Panc1 (cell line): ENCODE data around the gene PAXIP1. TPM values are rescaled to one million over a fixed set of nuclear protein-coding genes. Genes with fewer than 3 reads are reported as not detected.

Experiments
- ATAC-seq: fragments of 200-7000 bp; cut with Tn5 transposase; 2 replicates; pipeline ENCODE4 v1.9.1; 2020; ENCODE audit warnings: mild to moderate bottlenecking, moderate library complexity
- BruUV-seq: library from RNA; stranded (reverse); fragments of 400-500 nt; replicated peaks from 2 replicates; lab custom pipeline; 2021; lab: Mats Ljungman, UMichigan
- CTCF ChIA-PET: fragments of 300-600 bp; sonication (Branson Sonifier 250); formaldehyde crosslinking; loops from one replicate; lab custom pipeline; 2022; ENCODE audit warnings: antibody characterized with exemption; lab: Charles Lee
- POLR2A ChIA-PET: fragments of 300-600 bp; sonication (Branson Sonifier 250); formaldehyde crosslinking; loops from one replicate; lab custom pipeline; 2022; ENCODE audit warnings: antibody characterized with exemption; lab: Charles Lee
- DNase-seq: peaks from one replicate; pipeline ENCODE4 v3.0.0-alpha.2; 2010; ENCODE audit warnings: low read depth, low spot score
- H3K27ac ChIP-seq: 2 replicates; pipeline ENCODE4 v1.5.1; 2011; ENCODE audit warnings: mild to moderate bottlenecking, low read length, inconsistent platforms
- H3K27me3 ChIP-seq: fragments of 200-500 bp; sonication (Bioruptor generic); 2 replicates; pipeline ENCODE4 v1.6.0; 2014; ENCODE audit warnings: low read length, inconsistent platforms; ENCODE audit not compliant: control insufficient read depth, insufficient read depth
- H3K36me3 ChIP-seq: fragments of 200-500 bp; sonication (Bioruptor generic); 2 replicates; pipeline ENCODE4 v1.5.1; 2014; ENCODE audit warnings: inconsistent platforms, mild to moderate bottlenecking, low read length, moderate library complexity; ENCODE audit not compliant: control insufficient read depth, insufficient read depth
- H3K4me1 ChIP-seq: 2 replicates; pipeline ENCODE4 v1.5.1; 2011; ENCODE audit warnings: inconsistent platforms, mild to moderate bottlenecking, low read length, moderate library complexity; ENCODE audit not compliant: control insufficient read depth, insufficient read depth
- H3K4me3 ChIP-seq, 2 experiments: 2 replicates each; pipeline ENCODE4 v1.5.1; 2011 to 2012; ENCODE audit warnings: low read depth in 2 of 2, low read length in 2 of 2, mild to moderate bottlenecking in 2 of 2, inconsistent platforms in 1 of 2, moderate library complexity in 1 of 2
- H3K9me3 ChIP-seq: fragments of 200-500 bp; sonication (Bioruptor generic); 2 replicates; pipeline ENCODE4 v1.5.1; 2014; ENCODE audit warnings: low read depth, mild to moderate bottlenecking, inconsistent platforms, low read length, moderate library complexity; ENCODE audit not compliant: control insufficient read depth, insufficient read depth
- CTCF ChIP-seq: fragments of 450-650 bp; IDR thresholded peaks from 2 replicates; pipeline ENCODE4 v1.5.1; 2017; ENCODE audit warnings: mild to moderate bottlenecking
- POLR2AphosphoS5 ChIP-seq: IDR thresholded peaks from 2 replicates; pipeline ENCODE4 v1.6.1; 2012; ENCODE audit warnings: mild to moderate bottlenecking, low read depth, low read length, moderate library complexity
- REST ChIP-seq, 2 experiments: IDR thresholded peaks; 2 replicates each; pipeline ENCODE4 v1.6.1; 2011 to 2012; ENCODE audit warnings: low read depth in 2 of 2, control low read depth in 1 of 2, low read length in 1 of 2, mild to moderate bottlenecking in 1 of 2, moderate library complexity in 1 of 2; ENCODE audit not compliant: insufficient read depth in 1 of 2
- SIN3A ChIP-seq: IDR thresholded peaks from 2 replicates; pipeline ENCODE4 v1.6.1; 2012; ENCODE audit warnings: low read depth, mild to moderate bottlenecking, low read length, moderate library complexity, borderline replicate concordance; ENCODE audit not compliant: insufficient read depth
- TCF7L2 ChIP-seq: IDR thresholded peaks from 2 replicates; pipeline ENCODE4 v1.6.1; 2011; ENCODE audit warnings: mild to moderate bottlenecking, low read depth, low read length, inconsistent platforms
- in situ Hi-C: cut with HindIII; loops from 2 replicates; pipeline ENCODE4 v1.10.0; 2016; ENCODE audit warnings: low sequenced_read_pairs, low pct_unique_long_range_greater_than_20kb
- intact Hi-C: fragments of 100-400 bp; cut with micrococcal nuclease; formaldehyde crosslinking; loops from one replicate; pipeline ENCODE4 v1.10.0; 2022; ENCODE audit not compliant: unreplicated experiment
- total RNA-seq: library from RNA; stranded (reverse); gene quantifications from one replicate; pipeline ENCODE4 v1.2.1, GENCODE V29; 2021; ENCODE audit not compliant: unreplicated experiment

The PAXIP1 gene
- total RNA-seq, 1 experiment from 2014 or later: 27.3 TPM

- no peaks in the 10 kb centered on the region for H3K27me3 ChIP-seq
- ChIA-PET CTCF (no interaction called here), POLR2A (no interaction called here)
- ATAC-seq (no peak), DNase-seq (no peak)
- H3K9me3 ChIP-seq: no peaks in the 10 kb centered on the region
- H3K4me1 ChIP-seq: no peaks in the 10 kb centered on the region
- no peak overlapping the region for H3K4me3 ChIP-seq
- H3K27ac ChIP-seq: no peak overlapping the region
- BruUV-seq: no TSS peak
- TF ChIP-seq POLR2AphosphoS5 (no peak), TCF7L2 (no peak), SIN3A (no peak), CTCF (no peak), REST (IDR thresholded peaks at IDR 0.05; ENCODE audit: insufficient read depth in 1 of 2, low read depth in 2 of 2, low read length in 1 of 2) (no peak)
- peaks cover 10% of the 10 kb centered on the region for H3K36me3 ChIP-seq
- intact Hi-C loops (no loop called here), in situ Hi-C loops (no loop called here)
These were observed 29.5 kb downstream of the PAXIP1 start for GRCh38 chr7:154973381-154973780.

GRCh38 chr7:154968336-154969001, 34.5 kb downstream of the PAXIP1 start:
- TF ChIP-seq SIN3A: no peak
- no TSS peak for BruUV-seq
- in situ Hi-C loops (no loop called here), intact Hi-C loops (no loop called here)
- Histone ChIP-seq H3K36me3 (peaks cover 18% of the 10 kb centered on the region), H3K9me3 (no peaks in the 10 kb centered on the region), H3K27ac (no peak overlapping the region), H3K4me3 (no peak overlapping the region), H3K27me3 (no peaks in the 10 kb centered on the region), H3K4me1 (no peaks in the 10 kb centered on the region)
- ChIA-PET POLR2A (no interaction called here), CTCF (no interaction called here)
- DNase-seq (no peak), ATAC-seq (no peak)

- H3K9me3 ChIP-seq: no peaks in the 10 kb centered on the region
- in situ Hi-C loops (no loop called here), intact Hi-C loops (no loop called here)
- TF ChIP-seq CTCF (no peak), TCF7L2 (no peak), REST (IDR thresholded peaks at IDR 0.05; ENCODE audit: insufficient read depth in 1 of 2, low read depth in 2 of 2, low read length in 1 of 2) (no peak), POLR2AphosphoS5 (no peak), SIN3A (no peak)
- no peak overlapping the region for H3K4me3 ChIP-seq
- H3K4me1 ChIP-seq: no peaks in the 10 kb centered on the region
- BruUV-seq: no TSS peak
- ATAC-seq (no peak), DNase-seq (no peak)
- H3K36me3 ChIP-seq: peaks cover 21% of the 10 kb centered on the region
- ChIA-PET POLR2A (no interaction called here), CTCF (no interaction called here)
- H3K27ac ChIP-seq: no peak overlapping the region
- no peaks in the 10 kb centered on the region for H3K27me3 ChIP-seq
These were observed 35.4 kb downstream of the PAXIP1 start for GRCh38 chr7:154967401-154967955.
